Mammary microvascular endothelial cell (primary cell): ENCODE data around the gene ENO3. TPM values are rescaled to one million over a fixed set of nuclear protein-coding genes. Genes with fewer than 3 reads are reported as not detected.

Experiments used
- total RNA-seq: library from RNA; depleted of rRNA; stranded (reverse); fragments of >200 nt; gene quantifications from 2 replicates; pipeline ENCODE4 v1.2.3, GENCODE V29; 2015

The ENO3 gene
- total RNA-seq = 0.10 TPM in 1 of 2 replicates, not detected in the other

DNA sequence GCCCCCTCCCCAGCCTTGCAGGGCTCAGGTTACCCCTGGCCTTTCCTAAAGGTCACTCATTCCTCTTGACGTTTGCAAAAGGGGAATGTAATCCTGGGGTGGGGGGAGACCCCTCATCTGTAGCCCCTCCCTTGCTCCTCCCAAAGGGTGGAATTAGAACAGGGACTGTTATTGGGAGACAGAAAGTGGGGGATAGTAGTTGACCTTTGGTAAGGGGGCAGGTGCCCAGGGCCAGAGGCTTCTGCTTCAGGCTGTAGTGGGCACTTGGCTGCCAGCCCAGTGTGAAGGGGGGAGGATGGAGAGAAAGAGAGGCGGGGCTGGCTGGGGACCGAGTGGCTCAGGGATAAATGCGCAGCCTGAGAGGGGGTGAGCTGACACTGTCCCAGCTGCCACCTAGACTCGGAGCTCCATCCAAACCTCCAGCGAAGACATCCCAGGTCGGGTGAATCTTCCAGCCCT lies at the start of gene ENO3:
TSS of gene ENO3 (plus strand) at position 374 of the 459 bp plus-strand sequence. CDS start 711 bp downstream, outside the sequence.

DNA sequence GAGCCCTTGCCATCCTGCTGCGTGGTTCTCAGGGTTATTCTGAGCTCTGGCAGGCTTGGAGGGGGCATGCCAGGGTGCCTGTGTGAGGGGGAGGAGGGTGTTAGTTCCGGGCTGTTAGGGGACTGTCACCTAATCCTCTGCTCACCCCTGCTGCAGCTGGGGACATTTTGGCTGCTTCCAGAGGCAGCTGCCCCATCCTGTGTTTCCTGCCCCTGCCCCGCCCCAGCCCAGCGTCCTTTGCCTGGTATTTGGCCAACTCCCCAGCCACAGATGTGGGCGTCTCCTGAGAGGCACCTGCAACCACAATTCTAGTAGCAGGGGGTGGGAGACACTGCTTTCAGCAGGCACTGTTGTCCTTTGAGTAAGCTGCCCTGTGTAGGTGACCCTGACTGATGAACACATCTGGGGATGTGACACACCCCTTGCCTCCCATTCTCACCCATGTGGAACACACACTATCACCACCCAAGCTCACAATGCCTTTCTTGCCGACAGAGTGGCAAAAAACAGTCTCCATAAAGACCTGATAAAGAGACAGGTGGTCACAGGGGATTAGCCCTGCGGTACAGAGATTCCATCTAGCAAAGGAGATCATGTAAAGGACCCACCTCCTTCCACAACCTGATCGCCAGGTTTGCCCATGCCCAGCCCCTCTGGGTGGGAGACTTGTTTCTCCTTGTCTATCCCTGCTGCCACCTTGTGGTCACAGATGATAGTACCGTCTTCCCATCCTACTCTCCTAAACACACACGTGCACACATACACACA lies 47.7 kb upstream of the ENO3 start, which contains the start of gene CHRNE:
TSS of gene CHRNE (minus strand) at position 48 of the 768 bp plus-strand sequence. CDS start at position 13, 35 bp downstream.

DNA sequence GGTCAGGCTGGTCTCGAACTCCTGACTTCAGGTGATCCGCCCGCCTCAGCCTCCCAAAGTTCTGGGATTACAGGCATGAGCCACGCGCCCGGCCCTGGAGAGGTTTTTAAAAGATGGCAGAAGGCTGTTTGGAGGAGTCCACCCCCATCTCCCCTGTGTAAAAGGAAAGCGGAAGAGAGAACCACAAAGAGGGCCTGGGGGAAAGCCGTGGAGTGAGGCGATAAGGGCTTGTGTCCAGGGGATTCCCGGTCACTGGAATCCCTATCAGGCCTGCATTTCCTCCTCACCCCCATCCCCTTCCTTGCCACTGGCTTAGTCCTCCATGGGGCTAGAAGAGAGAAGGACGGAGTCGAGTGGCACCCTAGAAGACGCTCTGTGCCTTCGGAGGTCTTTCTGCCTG lies 19.0 kb upstream of the ENO3 start, which contains the start of gene GP1BA:
TSS of gene GP1BA (plus strand) at position 315 of the 400 bp plus-strand sequence. CDS start 328 bp downstream, outside the sequence.

DNA sequence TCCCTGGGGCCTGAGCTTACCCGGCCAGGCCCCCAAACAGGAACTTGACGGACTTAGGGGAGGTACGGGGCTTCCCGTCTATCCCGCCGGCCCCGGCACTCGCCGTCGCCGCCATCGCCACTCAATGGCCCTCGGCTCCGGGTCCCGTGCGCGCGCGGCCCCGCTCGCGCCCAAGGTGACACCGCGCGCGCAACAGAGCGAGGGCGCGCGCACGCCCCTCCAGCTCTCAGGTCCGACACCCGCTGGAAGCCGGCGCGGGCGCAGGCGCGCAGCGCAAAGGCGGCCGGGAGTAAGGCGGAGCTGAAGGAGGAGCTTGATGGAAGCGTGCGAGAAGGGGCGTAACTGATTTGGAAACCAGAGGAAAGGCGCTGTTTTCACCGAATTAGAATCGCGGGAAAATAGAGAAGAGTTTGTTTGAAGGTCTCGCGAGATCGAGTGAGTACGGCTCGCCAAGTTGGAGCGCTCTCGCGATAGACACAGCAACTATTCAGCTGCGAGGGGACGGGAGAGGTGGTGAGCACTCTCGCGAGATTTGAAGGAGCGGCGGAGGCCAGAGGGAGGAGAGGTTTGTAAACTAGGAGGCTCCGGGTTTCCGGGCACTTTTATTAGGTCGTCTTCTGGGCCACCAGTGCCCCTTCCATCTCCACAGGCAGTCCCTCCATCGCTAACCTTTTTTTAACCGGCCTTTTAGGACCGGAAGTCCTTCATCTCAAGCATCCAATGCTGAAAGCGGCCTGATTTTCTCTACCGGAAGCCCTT lies 10.9 kb upstream of the ENO3 start, which contains the start of the genes RNF167 and SLC25A11:
TSS of gene RNF167 (plus strand) at position 473 of the 759 bp plus-strand sequence. CDS start 642 bp downstream, outside the sequence.
TSS of gene SLC25A11 (minus strand) at position 251 of the 759 bp plus-strand sequence. CDS start at position 115, 136 bp downstream.

DNA sequence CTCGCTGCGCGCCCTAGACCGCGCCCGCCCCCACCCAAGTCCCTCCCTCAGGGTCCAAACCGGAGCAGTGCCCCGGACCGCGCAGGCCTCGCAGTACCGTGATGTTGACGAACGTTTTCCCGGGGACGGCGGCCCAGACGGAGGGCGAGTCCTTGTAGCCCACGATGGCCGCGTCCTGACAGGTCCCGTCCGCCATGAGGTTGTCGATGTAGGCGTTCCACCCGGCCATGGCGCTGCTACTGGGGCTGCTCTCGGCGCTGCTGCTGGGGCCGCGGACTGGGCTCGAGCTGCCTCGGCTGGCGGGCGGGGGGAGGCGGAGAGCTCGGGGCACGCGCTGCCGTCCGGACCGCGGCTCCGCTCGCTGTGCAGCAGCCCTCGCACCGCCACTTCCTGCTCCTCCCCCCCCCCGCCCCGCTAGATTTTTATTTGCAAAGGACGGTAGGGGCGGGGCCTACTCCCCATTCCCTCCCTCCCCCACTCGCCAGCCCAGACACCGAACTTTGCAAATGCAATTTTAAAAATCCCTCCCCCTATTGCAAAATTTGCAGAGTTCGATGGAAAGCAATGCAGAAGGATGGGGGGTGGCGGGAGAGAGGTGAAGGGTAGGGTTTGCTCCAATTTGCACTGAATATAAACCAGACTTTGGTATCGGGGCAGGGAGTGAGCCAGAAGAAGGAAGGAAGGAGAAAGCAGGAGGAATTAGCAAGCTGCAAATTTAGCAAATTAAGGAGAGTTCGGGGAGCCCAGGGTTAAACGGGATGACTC lies 2.6 kb upstream of the ENO3 start, which contains the start of gene PFN1:
TSS of gene PFN1 (minus strand) at position 365 of the 765 bp plus-strand sequence. CDS start at position 229, 136 bp downstream.

DNA sequence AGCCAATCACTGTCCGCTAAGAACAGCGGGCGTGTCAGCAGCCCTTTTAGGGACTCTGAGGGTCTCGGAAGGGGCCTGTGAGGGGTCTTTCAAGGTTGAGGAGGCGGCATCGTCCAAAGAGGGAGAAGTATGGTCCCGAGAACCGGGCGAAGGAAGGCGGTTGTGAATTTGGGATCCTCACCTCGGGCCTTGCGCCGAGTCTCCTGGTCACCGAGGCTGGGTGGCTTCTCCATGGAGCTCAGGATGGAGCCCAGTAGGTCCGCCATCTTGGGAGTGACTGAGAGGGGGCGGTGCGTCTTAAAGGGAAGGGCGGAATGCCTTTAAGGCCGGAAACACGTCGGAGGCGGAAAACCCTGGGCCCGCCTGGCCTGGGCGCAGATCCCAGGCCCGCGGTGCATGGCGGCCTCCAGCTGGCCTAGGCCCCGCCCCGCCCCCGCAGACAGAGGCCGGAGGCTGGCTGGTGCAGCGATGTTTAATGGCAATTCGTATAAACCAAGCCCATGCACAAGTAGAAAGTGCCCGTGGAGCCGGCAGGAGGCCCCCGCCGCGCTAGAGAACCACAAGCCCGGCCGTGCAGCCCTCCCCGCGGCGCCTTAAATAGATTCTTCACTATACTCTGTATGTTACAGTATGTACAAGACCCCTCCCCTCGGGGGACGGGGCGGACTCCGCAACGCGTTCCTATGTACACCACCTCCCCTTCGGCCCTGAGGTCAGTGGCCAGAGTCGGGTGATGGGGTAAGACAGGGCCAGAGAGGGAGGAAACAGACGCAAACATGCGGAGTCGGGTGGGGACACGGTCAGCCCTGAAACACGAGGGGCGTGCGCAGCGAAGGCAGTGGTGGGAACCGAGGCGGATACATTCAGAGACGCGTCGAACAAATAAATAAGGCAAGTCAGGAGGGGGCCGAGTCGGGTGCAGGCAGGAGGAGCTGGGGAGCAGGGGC lies 16.9 kb downstream of the ENO3 start, which contains the start of gene SPAG7:
TSS of gene SPAG7 (minus strand) at position 279 of the 947 bp plus-strand sequence. CDS start at position 266, 13 bp downstream.

DNA sequence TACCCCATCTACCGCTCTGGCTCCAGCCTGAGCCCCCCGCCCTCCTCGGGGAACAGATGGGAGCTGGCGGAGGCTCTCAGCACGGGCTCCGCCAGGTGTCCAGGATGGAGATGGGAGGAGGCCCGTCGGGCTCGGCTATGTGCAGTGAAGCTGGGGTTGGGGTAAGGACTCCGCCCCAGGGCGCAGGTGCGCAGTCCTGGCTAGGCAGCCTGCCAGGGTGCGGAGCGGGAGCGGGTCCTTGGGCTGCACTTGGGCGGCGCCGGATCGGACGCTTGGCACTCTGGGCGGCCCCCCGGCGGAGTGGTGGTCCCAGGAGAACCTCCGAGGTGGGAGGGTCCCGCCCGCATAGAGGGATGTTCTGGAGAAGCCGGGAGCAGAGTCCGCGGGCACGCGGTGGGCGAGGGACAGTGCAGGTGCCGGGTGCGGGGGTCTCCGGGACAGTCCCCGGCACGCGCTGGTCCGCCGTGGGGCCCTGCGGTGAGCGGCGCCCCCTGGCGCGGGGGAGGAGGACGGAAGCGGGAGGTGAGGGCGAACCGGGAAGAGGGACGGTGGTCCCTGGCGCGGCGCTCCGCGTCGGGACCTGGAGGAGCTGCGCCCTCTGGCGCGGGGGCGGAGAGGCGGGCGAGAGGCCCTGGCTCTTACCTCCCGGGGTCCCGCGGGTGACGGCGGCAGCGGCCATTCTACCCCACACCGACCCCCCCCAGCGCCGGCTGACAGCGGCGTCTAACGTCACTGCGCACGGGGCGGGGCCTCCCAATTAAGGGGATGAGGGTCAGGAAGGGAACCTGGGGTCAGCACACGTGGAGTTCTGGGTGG lies 36.2 kb downstream of the ENO3 start, which contains the start of gene CAMTA2:
TSS of gene CAMTA2 (minus strand) at position 725 of the 816 bp plus-strand sequence. CDS start 1,453 bp downstream, outside the sequence.

DNA sequence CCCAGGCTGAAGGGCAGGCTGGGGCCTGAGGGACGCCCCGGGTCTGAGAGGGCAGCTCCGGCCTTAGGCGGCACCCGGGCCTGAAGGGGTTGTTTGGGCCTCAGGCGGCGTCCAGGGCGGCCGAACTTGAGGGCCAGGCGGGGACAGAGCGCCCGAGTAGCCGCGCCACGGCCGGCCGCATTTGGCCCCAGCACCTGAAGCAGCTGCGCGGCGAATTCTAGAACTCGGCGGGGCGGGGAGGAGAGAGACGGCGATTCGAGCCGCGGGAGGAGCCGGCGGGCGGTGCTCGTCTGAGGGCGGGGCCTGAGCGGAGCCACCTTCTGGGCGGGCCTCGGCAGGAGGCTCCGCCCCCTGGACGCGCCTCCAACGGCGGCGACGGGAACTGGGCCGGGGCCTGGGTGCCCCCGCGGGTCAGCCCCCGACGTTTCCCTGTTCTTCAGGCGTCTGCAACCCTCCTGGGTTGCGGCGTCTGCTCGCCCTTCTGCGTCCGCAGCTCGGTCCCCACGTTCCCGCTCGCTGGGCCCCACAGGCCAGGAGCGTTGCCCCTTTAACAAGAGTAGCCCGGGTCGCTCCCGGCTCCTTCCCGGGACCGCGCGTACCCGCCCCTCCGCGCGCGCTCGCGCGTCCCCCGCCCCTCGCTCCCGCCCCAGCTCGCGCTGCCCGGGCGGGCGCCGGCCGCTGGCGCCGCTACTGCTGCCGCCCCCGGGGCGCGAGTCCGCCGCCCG lies 46.5 kb downstream of the ENO3 start, which contains the start of the genes INCA1 and KIF1C:
TSS of gene INCA1 (minus strand) at position 221 of the 725 bp plus-strand sequence. CDS start 3,085 bp downstream, outside the sequence.
TSS of gene KIF1C (plus strand) at position 649 of the 725 bp plus-strand sequence. CDS start 2,297 bp downstream, outside the sequence.

Other genes with a start within 250 kb of the ENO3 start
- gene PELP1, start 247.0 kb upstream of the ENO3 start, total RNA-seq = 38.2 and 40.3 TPM in 2 replicates
- 15.3 and 18.1 TPM in 2 replicates for gene ARRB2, start 240.5 kb upstream of the ENO3 start, total RNA-seq
- gene MED11, start 219.7 kb upstream of the ENO3 start, total RNA-seq = 27.3 and 31.6 TPM in 2 replicates
- gene ZMYND15, start 211.3 kb upstream of the ENO3 start, total RNA-seq = 0.07 and 0.10 TPM in 2 replicates
- gene CXCL16, start 211.2 kb upstream of the ENO3 start, total RNA-seq = 10.3 and 11.9 TPM in 2 replicates
- not detected in 2 replicates for gene TM4SF5, start 179.2 kb upstream of the ENO3 start, total RNA-seq
- 0.13 and 0.44 TPM in 2 replicates for gene VMO1, start 164.8 kb upstream of the ENO3 start, total RNA-seq
- not detected in 2 replicates for gene GLTPD2, start 162.2 kb upstream of the ENO3 start, total RNA-seq
- gene PSMB6, start 155.0 kb upstream of the ENO3 start, total RNA-seq = 334 and 357 TPM in 2 replicates
- gene PLD2, start 144.0 kb upstream of the ENO3 start, total RNA-seq = 18.0 and 18.8 TPM in 2 replicates
- 30.3 and 30.9 TPM in 2 replicates for gene MINK1, start 117.8 kb upstream of the ENO3 start, total RNA-seq
- gene C17orf107, start 51.6 kb upstream of the ENO3 start, total RNA-seq = 0.30 and 0.93 TPM in 2 replicates
- gene CHRNE, start 48.0 kb upstream of the ENO3 start, total RNA-seq = 1.5 and 2.5 TPM in 2 replicates
- 0.05 TPM in 1 of 2 replicates, not detected in the other for gene GP1BA, start 18.8 kb upstream of the ENO3 start, total RNA-seq
- gene SLC25A11, start 11.1 kb upstream of the ENO3 start, total RNA-seq = 45.6 and 62.0 TPM in 2 replicates
- 41.0 and 49.0 TPM in 2 replicates for gene RNF167, start 10.9 kb upstream of the ENO3 start, total RNA-seq
- 1,622 and 1,639 TPM in 2 replicates for gene PFN1, start 2.6 kb upstream of the ENO3 start, total RNA-seq
- gene SPAG7, start 16.7 kb downstream of the ENO3 start, total RNA-seq = 80.1 and 81.1 TPM in 2 replicates
- gene CAMTA2, start 36.6 kb downstream of the ENO3 start, total RNA-seq = 11.8 and 14.2 TPM in 2 replicates
- 0.39 TPM in 1 of 2 replicates, not detected in the other for gene INCA1, start 46.4 kb downstream of the ENO3 start, total RNA-seq
- 90.9 and 96.7 TPM in 2 replicates for gene KIF1C, start 46.8 kb downstream of the ENO3 start, total RNA-seq
- 0.69 and 1.00 TPM in 2 replicates for gene SLC52A1, start 84.3 kb downstream of the ENO3 start, total RNA-seq
- 0.94 and 1.1 TPM in 2 replicates for gene ZFP3, start 127.3 kb downstream of the ENO3 start, total RNA-seq
- gene ZNF232, start 160.8 kb downstream of the ENO3 start, total RNA-seq = 4.0 and 5.0 TPM in 2 replicates
- not detected in 2 replicates for gene USP6, start 164.9 kb downstream of the ENO3 start, total RNA-seq
- 2.2 and 3.5 TPM in 2 replicates for gene ZNF594, start 240.7 kb downstream of the ENO3 start, total RNA-seq